ENCODE measurements around the gene HIBCH.
A peak's percentile ranks its signal among the peaks of the same experiment; 100 is the strongest.
"Not testable (repeated sequence)": the region's sequence is repeated elsewhere in the genome, so short reads cannot be mapped to it uniquely, and the experiment has no call there.

Gene HIBCH, protein sequence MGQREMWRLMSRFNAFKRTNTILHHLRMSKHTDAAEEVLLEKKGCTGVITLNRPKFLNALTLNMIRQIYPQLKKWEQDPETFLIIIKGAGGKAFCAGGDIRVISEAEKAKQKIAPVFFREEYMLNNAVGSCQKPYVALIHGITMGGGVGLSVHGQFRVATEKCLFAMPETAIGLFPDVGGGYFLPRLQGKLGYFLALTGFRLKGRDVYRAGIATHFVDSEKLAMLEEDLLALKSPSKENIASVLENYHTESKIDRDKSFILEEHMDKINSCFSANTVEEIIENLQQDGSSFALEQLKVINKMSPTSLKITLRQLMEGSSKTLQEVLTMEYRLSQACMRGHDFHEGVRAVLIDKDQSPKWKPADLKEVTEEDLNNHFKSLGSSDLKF

DNA sequence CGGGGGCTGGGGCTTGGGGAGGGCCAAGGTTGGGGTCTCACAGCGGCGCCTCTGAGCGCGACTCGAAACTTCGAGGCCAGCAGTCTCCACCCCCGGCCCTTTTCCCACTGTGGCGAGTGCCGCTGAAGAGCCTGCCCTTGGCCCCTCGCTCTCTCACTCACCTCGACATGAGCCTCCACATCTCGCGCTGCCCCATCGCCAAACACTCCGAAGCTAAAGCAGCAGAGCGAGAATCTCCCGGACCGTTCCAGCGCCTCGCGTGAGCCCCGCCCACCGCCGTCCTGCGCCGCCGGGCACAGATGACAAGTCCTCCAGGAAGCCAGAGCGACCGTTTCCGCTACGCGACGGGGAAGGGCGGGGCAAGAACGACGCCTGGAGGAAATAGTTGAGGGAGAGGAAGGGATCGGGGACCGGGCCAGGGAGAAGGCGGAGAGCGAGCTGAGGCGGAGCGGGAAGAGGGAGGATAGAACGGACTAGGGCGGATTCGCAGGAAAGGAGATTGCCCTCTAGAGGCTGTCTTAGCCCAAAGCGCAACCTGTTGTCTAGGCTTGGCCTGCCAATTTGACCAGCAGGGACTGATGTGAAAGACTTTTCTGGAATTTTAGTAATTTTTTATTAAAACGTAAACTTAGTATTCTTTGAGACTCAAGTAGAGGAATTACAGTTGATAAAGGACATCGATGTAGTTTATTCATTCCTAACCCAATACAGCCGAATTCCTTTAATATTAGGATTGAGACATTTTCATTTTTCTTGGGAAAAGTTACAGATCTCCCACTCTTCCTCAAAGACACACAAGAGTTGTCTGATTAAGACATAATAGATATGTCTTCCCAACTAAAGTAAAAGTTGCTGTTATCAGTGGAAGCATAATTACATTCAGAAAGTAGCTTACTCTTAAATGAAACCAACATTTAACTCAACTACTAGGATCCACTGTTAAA, at the start of gene HIBCH:
Gene HIBCH (minus strand): TSS at position 272 of the 944 bp plus-strand sequence. CDS start 76 bp downstream, at position 196.
- DNase-seq (ENCODE audit: low read depth, low spot score) = peak; percentile 75

DNA sequence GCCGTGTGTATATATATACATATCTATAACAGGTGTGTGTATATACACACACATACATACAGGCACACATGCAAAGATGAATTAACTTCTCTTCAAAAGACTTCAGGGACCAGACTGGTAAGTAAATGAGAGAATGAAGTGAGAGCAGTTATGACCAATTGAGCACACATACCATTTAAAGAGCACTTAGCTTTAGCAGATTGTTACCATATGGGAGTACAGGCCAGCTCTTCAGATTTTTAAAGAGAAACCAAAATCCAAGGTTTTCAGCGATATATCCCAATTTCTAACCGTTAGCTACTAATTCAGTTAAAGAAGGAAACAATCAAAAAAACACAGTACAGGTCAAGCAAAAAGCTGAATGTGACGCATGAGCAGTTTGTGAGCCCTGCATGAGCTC, 47.5 kb upstream of the HIBCH start:
- DNase-seq (ENCODE audit: low read depth, low spot score) = no peak

DNA sequence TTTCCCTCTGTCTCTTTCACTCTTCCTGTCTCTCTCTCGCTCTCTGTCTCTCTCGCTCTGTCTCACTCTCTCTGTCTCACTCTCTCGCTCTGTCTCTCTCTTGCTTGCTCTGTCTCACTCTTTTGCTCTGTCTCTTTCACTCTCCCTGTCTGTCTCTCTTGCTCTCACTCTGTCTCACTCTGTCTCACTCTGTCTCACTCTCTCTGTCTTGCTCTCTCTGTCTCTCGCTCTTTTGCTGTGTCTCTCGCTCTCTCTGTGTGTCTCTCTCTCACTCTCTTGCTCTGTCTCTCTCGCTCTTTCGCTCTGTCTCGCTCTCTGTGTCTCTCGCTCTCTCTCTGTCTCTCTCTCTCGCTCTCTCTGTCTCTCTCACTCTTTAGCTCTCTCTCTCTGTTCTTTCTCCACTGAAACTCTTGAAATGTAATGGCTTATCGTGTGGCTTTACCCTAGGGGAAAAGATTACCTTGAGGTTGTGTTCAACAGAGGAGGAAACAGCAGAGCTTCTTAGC, 46.7 kb upstream of the HIBCH start:
- no peak for DNase-seq (ENCODE audit: low read depth, low spot score)

DNA sequence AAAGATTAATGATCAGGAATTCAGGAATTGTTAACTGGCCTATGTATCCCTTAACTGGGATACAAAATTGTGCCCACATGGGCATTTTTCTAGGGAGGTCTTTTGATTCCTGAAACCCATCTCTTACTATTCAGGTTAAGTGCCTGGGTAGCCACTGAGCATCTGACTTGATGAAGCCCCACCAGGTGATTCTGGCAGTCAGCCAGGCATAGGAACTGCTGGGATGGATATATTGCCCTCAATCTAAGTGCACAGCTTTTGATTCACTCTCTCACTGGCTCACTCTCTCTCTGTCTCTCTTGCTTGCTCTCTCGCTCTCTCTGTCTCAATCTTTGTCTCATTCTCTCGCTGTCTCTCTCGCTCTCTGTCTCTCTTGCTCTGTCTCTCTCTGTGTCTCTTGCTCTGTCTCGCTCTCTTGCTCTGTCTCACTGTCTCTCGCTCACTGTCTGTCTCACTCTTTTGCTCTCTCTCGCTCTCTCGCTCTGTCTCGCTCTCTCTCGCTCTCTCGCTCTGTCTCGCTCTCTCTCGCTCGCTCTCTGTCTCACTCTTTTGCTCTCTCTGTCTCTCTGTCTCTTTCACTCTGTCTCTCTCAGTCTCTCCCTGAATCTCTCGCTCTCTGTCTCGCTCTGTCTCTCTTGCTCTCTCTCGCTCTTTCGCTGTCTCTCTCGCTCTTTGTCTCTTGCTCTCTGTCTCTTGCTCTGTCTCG, 46.0 kb upstream of the HIBCH start:
- no peak for DNase-seq (ENCODE audit: low read depth, low spot score)

DNA sequence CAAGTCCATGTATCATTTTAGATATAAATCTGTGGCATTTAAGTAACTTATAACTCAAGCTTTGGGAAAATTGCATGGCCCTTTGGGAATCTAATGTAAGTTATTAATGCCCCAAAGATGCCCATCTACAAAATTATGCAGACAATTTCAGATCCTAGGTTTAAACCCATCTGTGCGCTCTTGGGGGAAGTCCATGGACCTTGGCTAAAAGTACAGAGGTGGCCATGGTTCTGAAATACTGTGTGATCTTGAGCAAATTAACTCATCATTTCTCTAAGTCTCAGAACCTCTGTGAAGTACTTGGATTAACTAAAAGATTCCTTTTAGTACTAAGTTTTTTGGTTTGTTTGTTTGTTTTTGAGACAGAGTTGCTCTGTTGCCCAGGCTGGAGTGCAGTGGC, 43.3 kb upstream of the HIBCH start:
- DNase-seq (ENCODE audit: low read depth, low spot score) = no peak

DNA sequence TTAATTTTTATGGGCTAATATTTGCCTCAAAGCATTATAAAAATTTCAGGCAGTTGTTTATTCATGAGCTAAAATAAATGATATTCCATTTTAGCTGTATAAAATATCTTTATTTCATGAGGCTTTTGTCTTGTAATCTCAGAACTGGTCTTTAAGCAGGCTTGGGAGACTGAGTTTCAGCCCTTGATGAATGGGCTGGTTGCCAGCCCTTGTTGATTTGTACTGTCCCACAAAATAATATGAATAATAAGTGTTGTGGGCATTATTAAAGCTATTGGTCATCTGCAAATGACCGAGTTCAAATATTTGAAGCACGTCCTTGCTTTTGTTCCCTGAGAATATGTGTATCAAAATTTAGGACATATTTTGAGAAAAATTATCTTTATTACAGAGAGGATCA, 41.9 kb upstream of the HIBCH start:
- DNase-seq (ENCODE audit: low read depth, low spot score) = no peak

DNA sequence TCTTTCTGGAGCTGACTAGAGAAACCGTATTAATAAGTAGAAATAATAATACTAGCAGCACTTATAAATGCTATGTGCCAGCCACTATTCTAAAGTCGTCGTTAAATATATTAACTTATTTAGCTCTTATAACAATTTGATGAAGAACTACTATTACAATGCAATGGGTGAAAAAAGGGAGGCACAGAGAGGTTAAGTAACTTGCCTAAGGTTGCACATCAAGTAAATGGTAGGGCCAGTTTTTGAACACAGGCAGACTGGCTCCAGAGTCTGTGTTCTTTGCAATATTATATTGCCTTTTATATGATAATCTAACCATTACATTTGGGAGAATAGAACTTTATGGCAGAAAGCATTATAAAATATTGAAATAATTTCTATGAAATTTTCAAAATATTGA, 41.3 kb upstream of the HIBCH start:
- no peak for DNase-seq (ENCODE audit: low read depth, low spot score)

DNA sequence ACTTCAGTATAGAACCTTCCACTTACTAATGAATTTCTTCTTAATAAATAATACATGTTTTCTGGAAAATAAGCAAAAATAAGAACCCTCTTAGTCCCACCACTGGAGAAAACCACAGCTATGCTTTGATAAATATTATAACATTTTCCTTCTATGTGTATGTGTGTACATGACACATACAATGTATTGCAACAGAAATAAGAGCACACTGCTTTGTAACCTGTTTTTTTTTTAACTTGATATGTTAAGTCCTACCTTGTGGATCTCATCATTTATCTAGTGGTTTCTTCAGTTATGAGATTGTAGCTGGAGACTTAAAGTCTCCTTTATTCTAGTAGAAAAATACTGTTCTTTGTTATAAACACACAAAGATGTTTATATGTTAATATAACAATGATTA, 40.9 kb upstream of the HIBCH start:
- DNase-seq (ENCODE audit: low read depth, low spot score) = no peak

DNA sequence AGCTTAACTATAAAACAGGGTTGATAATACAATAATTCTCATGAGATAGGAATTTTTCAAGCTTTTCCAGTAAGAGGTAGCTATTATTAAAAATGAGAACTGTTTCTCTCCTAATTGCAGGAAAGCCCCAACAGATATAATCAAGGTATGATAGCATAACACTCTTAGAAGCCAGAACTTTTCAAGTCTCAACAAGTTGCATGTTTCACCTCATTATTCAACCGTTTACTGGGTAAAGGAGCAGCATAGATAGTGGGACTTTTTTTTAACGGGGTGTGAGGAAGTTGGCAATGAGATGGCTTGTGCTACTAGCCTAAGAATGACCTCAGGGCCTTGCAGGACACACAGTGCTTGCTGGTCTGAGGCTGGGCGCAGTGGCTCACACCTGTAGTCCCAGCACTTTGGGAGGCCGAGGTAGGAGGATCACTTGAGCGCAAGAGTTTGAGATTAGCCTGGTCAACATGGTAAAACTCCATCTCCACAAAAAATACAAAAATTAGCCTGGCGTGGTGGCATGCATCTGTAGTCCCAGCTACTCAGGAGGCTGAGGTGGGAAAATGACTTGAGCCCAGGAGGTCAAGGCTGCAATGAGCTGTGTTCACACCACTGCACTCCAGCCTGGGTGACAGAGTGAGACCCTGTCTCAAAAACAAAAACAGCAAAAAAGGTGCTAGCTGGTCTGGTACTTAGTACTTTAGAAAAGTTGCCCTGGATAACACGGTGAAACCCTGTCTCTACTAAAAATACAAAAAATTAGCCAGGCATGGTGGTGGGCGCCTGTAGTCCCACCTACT, 39.2 kb upstream of the HIBCH start:
- DNase-seq (ENCODE audit: low read depth, low spot score) = not testable (repeated sequence)

DNA sequence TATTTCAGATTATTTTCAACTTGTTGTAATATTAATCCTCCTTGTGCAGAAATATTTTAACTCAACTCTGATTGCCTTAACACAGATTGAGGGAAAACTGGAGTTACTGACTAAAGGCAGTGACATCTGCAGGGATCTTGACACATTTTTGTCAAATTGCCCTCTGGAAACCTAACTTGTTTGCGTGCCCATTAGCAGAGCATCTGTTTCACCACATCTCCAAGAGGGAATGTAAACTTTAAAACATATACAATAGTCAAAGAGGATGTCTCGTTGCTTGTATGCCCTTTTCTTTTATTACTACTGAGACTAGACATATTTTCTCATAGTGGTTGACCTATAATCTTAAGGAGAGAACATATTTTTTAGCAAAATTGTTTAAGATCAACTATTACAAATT, 38.0 kb upstream of the HIBCH start:
- DNase-seq (ENCODE audit: low read depth, low spot score) = no peak

DNA sequence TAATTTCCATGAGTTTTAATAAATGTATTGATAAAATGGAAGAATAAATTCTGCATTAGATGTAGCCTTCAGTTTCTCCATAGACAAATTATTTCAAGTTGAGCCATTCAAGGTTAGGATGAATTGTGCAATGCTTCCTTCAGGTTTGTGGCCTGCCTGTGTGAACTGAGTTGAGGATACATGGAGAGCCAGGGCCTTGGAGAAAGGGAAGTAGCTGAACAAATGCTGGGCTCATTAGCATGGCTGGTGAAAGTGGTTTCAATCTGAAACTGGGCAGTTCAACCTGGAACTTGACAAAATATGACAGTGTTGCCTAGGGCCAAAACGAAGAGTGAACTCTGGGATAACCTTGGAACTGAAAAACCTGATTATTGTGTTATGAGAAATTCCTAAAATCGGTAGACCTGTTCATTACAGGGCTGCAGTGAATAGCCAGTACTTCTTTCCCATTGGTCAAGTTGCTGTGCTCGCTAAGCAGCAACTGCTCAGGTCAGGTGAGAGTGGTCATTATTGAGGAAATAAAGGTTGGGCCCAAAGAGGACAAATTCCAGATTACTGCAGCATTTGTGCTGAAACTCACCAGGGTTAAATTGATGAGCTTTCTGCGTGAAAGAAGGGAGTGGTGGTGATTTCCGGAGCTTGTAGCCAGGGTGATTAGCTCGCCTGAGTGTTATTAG, 36.5 kb upstream of the HIBCH start:
- DNase-seq (ENCODE audit: low read depth, low spot score) = no peak

DNA sequence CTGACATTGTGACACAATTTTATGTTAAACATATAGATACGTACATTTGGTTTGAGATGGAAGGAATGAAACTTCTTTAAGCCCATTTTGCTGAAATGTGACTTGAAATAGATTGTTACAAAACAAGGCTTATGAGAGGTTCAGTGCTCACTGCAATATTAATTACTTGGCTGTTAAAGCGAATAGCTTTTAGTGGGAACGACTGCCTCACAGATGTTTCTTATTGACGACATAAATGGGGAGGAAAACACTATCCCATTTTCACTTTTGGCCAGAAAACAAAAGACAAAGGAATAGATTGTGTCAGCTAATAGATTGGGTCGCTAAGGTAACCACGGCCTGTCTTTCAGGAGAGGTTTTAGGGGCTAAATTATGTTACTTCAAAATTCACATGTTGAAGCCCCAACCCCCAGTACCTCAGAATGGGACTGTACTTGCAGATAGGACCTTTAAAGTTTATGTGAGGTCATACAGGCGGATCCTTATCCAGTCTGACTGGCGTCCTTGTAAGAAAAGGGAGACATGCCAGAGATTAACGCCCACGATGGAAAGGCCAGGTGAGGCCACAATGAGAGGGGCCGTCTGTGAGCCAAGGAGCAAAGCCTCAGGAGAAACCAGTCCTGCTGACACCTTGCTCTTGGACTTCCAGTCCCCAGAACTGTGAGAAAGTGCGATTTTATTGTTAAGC, 34.5 kb upstream of the HIBCH start:
- DNase-seq (ENCODE audit: low read depth, low spot score) = no peak

DNA sequence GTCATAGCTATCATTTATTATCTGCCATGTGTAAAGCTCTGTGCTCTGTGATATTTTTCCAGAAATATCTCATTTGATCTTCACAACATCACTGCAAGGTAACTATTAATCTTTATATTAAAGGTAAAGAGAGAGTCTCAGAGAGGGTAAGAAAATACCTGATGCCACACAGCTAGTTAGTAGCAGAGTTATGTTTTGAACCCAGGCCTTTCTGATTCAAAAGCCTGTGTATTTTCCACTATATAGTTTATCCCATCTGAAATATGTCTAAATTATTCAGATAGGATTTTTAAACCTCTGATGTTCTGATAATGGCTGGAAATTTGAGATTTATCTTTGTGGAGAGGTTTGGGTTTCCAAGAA, 33.9 kb upstream of the HIBCH start:
- no peak for DNase-seq (ENCODE audit: low read depth, low spot score)

DNA sequence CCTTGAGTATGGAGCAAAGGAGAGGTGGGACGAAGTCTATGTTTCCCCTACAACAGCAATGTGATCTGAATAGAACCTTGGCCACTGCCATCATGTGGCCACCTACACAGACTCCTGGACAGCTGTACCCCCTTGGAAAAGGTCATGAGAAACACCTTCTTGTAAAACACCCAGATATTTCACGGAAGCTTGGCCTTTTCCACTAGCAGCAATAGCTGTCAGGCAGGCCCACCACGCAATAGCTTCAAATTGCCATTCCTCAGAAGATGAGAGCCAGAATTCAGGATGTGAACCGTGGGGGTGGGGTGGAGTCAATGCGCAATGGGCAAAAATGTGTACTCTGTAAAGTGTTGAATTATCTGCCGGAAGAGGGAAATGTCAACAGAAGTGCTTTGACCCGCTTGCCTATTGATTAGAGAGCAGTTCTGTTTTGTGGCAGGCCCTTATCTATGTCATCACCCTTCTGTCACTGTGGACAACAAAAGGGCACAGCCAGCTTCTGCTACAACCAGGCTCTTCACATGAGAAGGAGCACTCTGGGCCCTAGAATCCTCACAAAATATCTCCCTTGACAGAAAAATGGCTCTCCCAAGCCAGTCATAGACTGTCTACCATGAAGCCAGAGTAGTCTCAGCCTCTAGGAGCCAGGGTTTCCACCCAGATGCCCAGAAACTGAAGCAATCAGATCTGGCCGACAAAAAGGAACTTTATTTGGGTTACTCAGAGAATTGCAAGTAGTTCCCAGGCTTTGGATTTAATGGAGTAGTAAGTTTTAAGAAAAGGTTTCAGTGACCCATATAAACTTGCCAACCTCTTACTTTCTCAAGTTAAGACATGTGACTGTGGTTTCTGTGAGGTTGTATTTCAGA, 33.3 kb upstream of the HIBCH start:
- no peak for DNase-seq (ENCODE audit: low read depth, low spot score)

DNA sequence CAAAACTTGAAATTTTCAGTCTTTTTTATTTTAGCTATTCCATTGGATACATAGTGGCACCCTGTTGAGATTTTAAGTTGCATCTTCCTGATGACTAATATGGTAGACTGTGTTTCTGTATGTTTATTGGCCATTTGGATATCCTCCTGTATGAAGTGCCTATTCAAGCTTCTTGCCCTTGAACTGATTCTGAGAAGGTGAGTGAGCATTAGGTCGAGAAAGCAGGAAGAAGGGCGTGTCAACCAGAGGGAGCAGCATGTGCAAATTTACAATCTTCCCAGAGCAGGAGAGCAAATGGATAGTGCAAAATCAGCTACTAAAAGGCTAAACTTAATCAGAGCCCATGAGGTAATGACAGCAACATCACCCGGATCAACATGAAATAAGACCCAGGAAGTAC, 32.3 kb upstream of the HIBCH start:
- no peak for DNase-seq (ENCODE audit: low read depth, low spot score)

DNA sequence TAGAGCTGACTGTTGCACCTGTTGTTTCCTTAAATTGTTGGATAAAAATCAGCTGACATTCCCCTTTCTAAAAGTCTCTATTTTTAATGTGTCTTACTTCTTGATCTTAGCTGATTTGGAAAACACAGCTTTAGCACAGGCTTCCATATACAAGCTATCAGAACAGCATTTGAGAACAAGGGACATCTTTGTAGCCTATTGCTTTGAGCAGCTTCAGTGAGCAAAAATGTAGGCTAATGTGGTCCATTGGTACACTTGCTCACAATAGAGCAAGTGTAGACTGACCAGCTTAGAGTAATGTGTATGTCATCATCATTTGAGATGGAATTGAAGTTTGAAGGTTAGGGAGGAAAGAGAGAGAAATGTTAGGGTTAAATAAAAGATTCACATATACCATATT, 30.7 kb upstream of the HIBCH start:
- DNase-seq (ENCODE audit: low read depth, low spot score) = no peak

DNA sequence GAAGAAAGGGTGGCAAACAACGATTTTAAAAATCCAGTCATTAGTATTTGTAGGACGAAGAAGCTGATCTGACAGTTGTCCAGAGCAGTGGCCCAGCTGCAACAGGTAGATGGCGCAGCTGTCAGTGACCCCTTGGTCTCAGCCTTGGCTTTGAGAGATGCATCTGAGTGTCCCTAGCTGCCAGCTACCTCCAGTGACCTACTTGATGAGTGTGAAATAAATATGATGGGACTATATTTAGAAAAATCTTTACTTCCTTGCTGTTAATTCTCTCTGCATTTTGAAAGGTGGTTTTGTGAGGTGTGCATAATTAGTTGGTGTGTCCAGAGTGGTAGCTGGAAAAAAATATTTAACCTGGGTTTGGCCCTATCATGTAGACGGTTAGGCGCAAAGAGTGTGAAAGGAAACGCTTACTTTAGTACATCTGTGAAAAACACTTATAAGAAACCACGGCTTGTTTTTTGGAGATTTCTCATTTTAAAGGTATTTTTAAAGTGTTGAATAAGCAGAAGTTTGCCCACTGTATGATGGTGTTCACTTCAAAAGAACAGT, 24.7 kb upstream of the HIBCH start:
- no peak for DNase-seq (ENCODE audit: low read depth, low spot score)

DNA sequence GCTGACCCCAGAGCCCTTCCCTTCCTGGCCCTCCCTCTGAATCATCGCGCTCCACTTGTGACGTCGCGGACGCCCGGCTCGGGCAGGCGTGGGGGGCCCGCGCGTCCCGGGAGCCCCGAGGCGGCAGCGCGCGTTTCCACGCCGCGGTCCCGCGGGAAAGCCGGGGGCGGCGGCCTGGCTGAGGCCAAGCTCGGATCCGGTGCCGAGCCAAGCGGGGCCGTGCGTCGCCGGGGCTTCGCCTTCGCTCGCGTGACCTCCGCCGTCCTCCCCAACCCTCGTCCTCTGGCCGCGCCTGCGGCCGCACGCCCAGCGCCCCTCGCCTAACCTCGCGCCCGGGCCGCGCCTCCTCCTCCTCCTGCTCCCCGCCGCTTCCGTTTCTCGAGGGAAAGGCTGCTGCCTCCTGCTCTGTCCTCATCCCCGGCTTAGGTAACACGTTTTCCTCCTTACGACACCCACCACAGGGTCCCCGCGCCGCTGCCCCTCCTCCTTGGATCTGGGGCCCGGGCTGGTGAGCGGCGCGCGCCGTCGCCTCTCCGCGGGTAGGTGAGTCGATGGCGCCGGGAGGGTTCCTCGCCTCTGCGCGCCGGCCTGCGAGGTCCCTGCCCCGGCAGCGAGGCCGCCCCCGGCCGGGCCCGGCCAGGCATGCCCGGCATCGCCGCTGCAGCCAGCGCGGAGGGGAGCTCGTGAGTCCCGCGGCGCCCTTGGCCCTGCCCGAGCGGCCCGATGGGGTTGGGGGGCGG, 24.1 kb upstream of the HIBCH start, which contains the start of gene INPP1:
Gene INPP1 (plus strand): TSS at position 54 of the 740 bp plus-strand sequence. CDS start 16,514 bp downstream, outside the sequence.
- DNase-seq (ENCODE audit: low read depth, low spot score) = no peak
